ENCODE measurements around the gene FGGY.
"Not testable (repeated sequence)": the region's sequence is repeated elsewhere in the genome, so short reads cannot be mapped to it uniquely, and the experiment has no call there.

The FGGY gene

DNA sequence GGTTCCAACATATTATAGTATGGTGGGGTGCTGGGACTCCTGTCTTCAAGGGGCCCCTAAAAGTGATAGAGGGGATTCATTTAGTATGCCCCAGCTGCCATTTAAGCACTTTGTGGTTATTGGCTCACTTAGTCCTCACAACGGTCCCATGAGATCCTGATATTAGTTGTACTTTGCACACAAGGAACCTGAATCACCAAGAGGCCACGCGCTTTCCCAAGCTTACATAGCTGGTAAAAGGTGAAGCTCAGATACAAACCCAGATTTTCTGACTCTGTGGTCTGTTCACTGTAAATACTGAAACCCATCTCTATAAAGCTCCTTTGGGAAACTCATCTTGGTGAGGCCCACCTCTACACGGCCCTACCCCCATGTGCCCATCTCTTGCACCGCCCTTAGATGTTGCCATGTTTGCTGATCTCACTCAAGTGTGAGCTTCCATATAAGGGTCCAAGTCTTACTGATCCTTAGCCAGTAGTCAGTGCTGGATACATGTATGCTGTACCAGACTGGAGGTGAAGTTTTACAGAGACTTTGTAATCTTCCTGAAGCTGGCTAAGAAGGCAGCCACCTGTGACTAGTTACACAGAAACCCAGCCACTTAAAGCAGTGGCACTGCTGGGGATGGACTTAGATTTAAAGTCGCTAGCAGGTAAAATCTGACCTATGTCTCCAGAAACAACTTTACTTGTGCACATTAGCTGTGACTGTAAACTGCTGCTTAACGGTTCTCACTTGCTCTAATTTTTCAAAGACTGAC is 393.5 kb downstream of the FGGY start:
- no peak for DNase-seq

DNA sequence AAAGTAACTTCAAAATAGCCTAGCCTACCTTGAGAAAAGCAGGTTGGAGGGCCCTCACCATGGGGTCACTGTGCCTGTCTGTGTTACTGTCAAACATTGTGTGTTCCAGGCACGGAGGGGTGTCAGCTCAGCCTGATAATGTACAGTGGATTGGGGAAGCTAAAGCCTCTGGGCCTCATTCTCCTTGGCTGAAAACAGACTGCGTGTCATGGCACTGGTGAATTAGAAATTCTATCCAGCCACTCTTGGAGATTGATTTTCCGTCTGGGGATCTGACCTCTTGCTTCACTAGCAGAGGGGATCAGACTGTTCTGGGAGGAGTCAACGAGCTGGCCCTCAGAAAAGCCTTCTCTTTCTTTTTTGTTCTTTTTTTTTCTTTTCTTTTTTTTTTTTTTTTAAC is 394.4 kb downstream of the FGGY start:
- DNase-seq = no peak

DNA sequence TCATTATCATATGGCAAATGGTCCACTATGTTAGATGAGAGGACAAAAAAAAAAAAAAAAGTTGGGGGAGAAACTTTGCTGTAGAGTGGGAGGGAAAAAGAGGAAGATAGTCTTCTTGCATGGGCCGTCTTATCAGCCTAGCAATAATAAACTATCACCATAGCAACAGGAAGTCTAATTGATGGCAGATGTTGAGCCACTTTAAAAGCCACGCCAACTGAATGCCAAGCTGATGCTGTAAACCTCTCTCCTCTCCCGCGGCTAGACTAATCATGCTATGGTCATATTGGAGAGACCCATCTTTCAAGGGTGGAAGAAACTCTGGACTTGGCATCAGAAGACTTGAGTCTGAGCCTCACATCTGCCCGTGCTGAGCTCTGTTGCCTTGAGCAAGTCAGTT is 395.7 kb downstream of the FGGY start:
- DNase-seq = no peak

DNA sequence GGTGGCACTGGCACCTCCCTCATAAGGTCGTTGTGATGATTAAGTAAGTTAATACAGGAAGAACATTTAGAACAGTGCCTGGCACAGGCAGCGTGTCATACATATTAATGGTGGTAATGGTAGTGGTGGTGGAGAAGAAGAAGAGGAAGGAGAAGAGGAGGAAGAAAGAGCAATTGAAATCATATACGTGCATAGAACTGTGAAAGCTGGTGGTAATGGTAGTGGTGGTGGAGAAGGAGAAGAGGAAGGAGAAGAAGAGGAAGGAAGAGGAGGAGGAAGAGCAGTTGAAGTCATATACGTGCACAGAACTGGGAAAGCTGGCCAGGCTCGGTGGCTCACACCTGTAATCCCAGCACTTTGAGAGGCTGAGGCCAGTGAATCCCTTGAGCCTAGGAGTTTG is 396.5 kb downstream of the FGGY start:
- DNase-seq = no peak

DNA sequence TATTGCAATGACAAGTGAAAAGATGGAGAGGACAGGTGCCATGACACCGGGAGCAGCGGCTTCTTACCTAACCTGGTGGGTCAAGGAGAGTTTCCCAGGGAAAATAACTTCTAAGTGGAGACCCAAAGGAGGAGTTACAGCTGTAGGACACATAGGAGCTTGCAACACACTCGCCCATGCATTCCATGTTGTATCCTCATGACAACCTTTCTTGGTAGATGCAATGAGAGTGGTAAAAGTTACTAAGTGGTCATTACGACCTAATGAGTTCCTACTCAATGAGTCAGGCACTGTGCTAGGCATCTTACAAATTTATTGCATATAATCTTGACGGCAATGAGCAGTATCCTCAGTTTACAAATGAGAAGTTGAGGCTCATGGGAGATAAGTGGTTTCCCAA is 398.4 kb downstream of the FGGY start:
- no peak for DNase-seq

DNA sequence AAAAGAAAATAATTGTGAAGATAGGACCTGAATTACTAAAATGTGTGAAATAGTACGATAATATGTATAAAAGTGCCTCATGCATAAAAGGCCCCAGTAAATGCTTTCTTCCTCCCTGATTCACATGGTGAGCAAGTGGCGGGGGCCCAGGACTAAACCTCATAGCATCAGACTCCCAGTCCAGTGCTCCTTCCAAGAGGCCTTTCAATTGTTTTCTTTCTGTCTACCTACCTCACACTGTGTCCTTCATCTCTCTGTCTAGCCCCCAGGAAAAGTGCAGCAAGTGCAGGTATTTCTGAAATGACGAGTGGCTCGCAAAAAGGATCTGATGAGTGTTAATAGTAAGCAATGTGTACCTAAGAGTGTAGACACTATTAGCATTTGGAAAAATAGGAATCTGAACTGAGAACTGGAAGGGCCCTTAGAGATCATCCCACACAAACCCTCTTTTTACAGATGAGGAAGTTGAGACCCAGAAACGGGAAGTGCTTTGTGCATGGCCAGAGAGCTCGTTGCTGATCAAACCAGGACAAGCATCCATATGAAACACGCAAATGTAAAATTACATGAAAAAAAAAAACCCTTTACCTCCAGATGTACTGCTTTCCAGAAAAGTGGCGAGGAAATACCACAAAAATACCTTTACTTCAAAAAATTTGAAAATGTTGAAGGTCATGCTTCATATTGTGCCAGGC is 399.7 kb downstream of the FGGY start:
- no peak for DNase-seq

DNA sequence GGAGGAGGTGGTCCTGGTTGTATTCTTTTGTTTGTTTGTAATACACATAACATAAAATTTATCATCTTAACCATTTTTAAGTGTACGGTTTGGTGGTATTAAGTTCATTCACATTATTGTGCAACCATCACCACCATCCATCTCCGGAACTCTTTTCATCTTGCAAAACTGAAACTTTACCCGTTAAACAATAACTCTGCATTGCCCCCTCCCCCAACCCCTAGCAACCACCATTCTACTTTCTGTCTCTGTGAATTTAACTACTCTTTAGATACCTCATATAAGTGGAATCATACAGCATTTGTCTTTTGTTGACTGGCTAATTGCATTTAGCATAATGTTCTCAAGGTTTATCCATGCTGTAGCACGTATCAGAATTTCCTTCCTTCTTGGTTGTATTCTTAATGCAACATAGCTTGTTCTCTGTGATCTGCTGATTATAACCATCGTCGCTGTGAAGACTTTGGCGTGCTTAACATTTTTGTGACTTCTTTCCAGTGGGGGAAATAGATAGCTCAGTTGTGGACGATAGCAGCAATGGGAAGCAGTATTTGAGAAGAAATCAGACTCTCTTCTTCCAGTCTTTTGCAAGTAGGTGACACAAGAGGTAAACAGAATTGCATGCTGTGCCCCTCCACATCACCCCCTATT is 400.4 kb downstream of the FGGY start:
- DNase-seq = no peak

DNA sequence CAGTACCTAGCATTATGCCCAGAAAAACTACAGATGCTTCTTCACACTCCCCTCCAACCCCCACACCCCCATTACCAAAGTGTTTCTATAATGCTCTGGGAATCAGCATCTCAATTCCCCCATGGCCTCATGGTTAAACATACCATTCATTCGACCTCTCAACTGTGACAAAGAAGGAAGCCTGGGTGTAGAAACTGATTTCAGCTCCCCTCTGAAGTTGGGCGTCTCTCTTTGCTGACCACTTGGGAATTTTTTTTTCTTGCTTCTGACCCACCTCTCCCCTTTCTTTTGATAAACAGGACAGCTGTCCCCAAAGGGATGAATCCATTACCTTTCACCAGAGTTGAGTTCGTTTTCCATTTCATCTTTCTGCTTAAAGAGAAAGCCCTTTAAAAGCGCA is 401.5 kb downstream of the FGGY start:
- no peak for DNase-seq

DNA sequence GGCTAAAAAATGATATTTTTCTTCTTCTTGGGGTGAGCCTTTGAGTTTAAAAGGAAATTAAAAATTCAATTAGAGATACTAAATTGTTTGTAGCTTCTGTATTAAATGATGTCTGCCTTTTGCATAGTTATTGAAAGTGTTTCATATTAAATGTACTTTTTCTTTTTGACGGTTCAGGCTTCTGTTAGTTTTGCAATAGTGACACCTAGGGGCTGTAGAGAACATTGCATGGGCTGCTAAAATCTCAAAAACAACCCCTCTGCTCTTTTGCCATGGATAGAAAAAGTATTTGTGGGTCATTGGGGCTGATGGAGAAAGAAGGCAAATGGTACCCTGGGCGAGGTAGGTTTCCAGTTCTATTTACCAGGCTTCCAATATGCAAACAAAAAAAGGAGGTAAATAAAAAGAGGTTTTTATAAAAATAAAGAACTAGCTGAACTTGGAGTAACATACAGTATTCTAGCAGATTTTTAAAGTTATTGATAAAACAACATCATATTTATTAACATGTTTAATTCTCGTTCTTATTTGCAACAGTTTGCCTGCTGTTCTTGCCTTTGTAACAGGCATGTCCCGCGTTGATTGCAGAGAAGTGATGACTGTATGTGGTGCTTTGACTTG is 402.4 kb downstream of the FGGY start:
- DNase-seq = peak in 1 of 2 experiments; percentile 6

DNA sequence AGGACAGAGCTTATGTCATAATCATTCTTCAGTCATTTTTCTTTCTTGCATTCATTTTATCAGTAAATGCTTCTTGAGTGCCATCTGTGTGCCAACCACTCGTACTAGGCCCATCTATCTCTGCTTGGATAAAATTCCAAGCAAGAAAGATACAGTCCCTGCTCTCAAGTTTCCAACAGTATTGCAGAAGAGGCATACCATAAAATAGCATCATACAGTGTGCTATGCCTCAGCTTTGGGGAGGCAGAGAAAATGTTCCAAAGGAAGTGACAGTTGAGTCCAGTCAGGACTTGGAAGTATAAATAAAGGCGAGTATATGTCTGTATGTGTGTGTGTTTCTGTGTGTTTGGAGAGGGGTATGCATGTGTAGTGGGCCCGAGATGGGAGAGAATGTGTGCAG is 404.5 kb downstream of the FGGY start:
- no peak for DNase-seq

DNA sequence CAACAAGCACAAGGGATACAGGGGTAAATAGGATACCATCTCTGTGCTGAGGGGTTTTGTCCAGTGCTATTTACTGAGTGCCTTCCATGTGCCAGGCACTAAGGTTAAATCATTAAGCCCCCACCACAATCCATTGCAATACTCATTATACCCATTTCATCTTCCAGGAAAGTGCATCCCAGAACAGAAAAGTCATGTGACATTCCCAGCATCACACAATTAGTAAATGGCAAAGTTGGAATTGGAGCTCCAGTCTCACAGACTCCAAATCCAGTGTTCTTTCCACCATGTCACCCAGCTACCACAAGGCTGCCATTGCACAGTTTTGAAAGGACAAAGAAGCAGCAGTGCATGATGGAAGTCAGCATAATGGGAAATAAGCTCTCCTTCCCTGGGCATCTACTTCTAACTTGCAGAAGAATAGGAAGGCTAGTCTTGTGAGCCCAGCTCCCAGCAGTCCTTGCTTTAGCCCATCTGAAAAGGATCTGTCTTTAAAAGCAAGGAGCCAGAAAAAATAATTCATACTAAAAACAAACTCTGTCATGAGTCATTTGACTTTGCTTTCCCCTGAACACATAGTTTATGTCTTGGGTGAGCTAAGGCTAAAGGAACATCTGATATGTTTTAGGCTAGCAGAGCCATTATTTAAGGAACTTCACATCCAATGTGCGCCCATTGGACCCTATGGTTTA is 406.5 kb downstream of the FGGY start:
- no peak for DNase-seq

DNA sequence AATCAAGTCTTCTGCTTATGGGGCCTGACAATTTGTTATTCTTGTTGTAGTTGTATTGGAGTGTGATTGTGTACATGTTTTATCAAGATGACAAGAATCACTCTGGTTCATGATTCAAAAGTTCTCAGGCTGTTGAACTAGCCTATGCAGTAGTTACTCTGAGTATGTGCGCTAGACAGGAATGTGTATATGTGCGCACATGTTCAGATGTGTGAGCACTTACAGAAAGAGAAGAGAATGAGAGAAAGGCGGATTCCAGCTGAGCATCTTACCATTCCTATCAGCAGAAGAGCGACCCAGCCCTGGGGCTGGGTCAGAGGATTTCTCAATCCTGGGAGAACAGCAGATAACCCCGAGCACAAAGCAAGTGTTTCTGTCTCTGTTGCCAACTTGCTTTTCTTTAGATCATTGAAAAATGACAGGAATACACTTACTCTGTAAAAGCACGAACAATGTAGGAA is 407.1 kb downstream of the FGGY start:
- no peak for DNase-seq

DNA sequence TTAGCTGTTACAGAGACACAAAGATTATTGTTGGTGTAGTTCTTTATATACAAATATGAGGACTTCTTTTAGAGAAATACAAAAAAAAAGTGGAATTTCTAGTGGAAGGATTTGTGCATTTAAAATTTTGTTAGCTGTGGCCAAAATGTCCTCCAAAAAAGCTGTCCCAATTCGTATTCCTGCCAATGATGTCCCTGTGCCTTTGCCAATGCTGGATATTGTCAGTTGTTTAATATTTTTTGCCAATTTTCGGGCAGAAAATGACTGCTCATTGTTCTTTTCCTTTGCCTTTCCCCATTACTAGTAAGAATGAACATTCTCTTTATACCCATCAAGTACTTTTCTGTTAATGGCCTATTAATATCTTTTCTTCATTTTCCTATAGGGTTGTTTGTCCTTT is 407.8 kb downstream of the FGGY start:
- peak in 1 of 2 experiments; percentile 70 for DNase-seq

DNA sequence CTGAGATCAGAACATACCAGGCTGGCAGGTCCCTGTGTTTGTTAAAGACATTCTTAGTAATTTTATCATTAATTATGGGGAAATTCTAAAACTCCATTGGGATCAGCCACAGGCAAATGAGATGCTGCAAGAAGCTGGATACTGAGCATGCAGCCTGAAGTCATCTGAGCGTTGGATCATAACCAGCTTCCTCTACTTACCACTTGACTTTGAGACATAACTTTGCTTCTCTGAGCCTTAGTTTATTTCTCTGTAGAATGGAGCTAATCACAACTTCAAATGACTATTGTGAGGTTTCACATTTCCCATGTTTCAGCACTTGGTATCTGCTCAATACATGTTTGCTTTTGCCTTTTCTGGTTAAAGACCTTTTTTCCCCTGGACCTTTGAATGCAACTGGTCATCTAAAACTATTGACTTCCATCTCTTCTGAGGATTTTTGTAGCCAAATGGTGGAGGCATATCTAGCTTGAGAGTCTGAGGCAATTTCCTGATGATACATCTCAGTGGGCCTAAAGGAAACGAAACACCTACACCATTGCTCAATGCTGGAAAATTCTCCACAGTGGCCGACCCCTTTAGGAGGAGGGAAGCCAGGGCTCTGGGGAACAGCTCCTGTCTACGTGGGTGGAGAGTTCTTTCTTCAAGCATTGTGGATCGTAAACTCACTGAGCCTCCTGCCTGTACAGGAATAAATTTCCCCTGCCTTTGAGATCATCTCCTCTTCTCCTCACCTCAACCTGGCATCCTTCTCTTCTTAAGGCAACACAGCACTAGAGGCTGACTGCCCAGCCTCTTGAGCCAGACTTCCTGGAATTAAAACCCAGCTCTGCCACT is 408.8 kb downstream of the FGGY start:
- no peak for DNase-seq

DNA sequence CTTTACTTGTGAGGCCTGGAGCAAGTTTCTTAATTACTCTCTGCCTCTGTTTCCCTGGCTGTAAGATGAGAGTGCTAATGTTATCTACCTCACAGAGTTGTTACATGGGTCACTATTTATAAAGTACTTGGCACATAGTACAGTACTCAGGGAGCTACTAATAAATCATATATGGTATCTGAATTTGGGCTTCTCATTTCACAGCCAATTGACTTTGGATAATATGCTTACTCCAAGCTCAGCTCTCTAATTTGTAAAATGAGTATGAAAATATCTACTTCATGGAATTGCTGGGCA is 409.4 kb downstream of the FGGY start:
- DNase-seq = no peak

DNA sequence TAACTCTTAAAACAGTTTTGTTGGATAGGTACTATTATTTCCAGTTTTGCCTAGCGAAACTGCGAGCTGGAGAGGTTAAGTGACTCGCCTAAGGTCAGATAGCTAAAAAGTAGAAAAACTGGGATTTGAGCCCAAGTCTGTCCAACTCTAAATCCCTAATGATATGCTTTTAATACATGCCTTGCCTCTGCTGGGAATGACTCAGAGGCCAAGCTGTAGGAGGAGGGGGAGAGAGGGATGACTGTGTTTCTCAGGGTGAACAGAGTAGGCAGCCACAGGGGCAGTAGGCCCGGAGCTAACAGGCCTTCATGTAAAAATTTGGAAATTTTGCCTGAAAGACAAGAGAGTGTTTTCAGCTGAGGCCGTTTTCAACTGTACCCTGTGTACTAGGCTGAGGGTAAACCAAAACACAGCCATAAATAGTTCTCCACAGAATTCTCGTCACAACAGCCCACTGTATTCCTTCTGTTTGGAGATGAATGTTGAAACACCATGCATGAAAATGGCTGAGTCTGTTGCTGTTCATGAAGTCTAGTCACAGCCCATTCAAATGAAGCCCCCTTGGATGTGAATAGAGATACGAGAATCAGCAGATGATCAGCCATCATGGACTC is 410.4 kb downstream of the FGGY start:
- no peak for DNase-seq

DNA sequence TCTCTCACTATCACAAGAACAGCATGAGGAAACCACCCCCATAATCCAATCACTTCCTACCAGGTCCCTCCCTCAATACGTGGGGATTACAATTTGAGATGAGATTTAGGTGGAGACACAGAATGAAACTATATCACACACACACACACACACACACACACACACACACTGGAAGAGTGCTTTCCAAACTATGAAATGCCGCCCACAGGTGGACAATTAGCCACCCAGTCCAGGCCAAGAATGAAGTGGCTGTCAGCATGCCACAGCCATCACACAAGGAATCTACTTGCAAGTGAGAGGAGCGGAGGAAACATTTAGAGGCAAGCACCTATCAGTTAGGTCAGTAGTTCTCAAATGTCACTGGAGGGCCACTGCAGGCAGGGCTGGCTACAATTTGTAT is 412.4 kb downstream of the FGGY start:
- no peak for DNase-seq

DNA sequence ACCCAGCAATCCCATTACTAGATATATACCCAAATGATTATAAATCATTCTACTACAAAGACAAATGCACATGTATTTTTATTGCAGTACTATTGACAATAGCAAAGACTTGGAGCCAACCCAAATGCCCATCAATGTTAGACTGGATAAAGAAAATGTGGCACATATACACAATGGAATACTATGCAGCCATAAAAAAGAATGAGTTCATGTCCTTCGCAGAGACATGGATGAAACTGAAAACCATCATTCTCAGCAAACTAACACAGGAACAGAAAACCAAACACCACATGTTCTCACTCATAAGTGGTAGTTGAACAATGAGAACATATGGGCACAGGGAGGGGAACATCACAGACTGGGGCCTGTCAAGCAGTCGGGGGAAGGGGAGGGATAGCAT is 414.0 kb downstream of the FGGY start:
- not testable (repeated sequence) for DNase-seq

DNA sequence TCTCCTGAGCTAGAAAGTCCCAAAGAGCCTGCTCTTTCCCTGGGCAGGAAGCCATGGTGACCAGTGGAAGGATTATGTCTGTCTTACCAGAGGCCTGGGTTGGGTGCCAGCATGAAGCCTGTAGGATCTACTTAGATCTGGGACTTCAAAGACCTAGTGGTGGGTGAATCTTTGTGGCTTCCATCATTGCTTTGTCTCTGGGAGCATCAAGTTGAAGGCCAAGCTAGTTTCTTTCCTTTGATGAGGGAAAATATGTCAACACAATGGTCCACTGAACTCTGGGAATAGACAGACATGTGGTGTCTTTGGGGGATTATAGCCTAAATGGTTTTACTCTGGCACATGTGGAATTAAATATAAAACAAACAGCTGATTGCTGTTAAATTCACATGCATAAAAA is 417.3 kb downstream of the FGGY start:
- no peak for DNase-seq

DNA sequence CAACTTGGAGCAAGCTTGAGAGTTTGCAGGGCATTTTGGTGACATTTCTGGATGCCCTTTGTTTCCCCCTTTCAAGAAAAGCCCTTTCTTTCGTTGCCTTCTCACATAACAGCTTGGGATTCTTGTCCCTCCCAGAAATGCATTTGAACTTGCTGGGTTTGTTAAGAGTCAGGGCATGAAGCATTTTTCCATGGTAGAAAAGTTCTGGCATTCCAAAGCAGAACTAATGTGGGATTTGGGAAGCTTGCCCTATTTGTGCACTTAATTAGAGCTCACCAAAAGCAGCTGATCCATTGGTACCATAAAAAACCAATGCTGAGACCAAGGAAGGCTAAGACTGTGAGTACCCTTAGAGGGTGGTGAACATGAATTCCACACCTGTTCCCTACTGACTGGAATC is 418.1 kb downstream of the FGGY start:
- no peak for DNase-seq

DNA sequence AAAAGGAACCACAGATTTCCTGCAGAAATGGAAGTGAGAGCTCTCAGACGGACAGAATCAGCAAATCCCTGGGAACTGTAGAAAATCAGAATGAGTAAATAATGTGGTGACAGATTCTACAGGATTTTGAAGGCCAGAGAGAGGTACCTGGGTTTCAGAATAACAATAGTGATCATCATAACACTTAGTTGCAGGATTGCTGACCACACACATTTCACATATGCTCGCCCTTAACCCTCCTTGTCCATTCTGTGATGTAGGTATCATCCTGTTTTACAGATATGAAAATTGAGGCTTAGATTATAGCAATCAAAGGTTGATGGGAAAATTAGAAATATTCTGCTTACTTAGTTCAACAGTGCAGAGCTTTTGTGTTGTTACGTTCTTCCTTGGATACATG is 419.9 kb downstream of the FGGY start:
- no peak for DNase-seq
